AG09319 (cell line): Measurements from ENCODE around the gene NCOA1.

Experiments used
- DNase-seq: peaks from one replicate; pipeline ENCODE4 v3.0.0-alpha.2; 2010; ENCODE audit warnings: low read depth; ENCODE audit errors: extremely low read depth
- TF ChIP-seq, protein P1 (sequence below): IDR thresholded peaks from 2 replicates; pipeline ENCODE4 v1.5.1; 2011; ENCODE audit warnings: low read depth, mild to moderate bottlenecking, inconsistent platforms, low read length, moderate library complexity

The NCOA1 gene

DNA sequence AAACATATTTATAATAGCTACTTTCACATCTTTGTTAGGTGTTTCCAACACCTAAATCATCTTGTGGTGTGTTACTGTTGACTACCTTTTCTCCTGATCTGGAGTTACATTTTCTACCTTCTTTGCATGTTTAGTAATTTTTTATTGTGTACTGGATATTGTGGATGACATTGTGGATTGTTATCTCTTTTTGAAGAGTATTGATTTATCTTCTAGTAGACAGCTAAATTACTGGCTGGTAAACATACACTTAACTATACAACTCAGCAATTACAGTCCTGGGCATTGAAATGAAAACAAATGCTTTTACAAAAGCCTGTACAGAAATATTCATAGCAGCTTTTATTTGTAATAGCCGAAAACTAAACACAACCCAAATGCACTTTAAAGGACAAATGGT, 151.3 kb downstream of the NCOA1 start:
- TF ChIP-seq, protein P1, sequence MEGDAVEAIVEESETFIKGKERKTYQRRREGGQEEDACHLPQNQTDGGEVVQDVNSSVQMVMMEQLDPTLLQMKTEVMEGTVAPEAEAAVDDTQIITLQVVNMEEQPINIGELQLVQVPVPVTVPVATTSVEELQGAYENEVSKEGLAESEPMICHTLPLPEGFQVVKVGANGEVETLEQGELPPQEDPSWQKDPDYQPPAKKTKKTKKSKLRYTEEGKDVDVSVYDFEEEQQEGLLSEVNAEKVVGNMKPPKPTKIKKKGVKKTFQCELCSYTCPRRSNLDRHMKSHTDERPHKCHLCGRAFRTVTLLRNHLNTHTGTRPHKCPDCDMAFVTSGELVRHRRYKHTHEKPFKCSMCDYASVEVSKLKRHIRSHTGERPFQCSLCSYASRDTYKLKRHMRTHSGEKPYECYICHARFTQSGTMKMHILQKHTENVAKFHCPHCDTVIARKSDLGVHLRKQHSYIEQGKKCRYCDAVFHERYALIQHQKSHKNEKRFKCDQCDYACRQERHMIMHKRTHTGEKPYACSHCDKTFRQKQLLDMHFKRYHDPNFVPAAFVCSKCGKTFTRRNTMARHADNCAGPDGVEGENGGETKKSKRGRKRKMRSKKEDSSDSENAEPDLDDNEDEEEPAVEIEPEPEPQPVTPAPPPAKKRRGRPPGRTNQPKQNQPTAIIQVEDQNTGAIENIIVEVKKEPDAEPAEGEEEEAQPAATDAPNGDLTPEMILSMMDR = no peak
- no peak for DNase-seq

DNA sequence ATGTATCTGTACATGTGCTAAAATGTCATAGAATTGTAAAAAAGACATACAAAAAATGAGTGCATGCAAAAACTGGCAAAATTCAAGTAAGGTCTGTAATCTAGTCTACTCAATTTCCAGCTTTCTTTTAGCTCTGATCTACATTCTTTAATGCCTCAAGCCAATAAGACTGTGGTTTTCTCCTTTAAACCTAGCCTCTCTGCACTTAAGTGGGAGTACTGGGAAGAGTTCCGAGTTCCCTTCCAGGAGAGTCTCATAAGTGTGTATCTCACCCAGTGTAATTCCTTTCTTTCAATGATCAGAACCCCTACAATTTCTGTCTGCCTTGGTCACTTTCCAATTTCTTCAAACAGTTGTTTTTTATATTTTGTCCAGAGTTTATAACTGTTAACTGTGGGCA, 152.0 kb downstream of the NCOA1 start:
- no peak for DNase-seq
- TF ChIP-seq, protein P1 = no peak

DNA sequence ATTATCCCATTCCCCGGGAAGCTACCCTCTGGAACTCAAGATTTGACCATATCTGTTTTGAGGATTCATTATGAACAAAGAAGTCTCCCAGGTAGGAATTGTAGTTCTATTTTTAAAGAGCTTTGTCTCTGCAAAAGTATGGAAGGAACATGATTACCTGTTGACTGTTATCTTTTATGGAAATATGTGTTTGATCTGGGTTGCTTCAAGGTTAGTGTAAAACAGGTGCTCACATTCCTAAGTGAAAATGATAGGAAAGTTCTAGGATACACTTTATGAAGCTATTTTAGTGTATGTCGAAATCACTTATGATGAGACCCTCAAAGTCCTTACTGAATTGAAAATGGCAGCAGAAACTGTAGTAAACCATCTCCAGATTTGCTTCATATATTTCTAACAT, 153.0 kb downstream of the NCOA1 start:
- no peak for DNase-seq

DNA sequence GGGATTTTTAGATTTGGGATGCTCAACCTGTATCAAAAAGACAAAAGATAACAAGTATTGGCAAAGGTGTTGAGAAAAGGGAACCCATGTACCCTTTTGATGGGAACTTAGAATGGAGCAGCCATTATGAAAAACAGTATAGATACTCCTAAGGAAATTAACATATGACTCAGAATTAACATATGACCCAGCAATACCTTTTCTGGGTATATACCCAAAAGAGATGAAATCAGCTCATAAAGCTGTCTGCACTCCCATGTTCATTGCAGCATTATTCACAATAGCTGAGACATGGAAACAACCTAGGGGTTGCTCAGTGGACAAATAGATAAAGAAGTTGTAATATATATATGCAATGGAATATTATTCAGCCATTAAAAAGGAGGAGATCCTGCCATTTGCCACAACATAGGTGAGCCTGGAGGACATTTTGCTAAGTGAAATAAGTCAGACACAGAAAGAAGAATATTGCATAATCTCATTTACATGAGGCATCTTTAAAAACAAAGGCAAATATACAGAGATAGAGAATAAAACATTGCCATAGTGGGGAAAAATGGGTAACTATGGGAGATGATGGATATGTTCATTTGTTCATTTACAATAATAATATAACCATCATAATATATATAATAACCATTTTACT, 160.1 kb downstream of the NCOA1 start:
- DNase-seq = no peak
- TF ChIP-seq, protein P1 = no peak

More for the DNA sequence above, 153.0 kb downstream of the NCOA1 start:
- TF ChIP-seq, protein P1 = no peak

DNA sequence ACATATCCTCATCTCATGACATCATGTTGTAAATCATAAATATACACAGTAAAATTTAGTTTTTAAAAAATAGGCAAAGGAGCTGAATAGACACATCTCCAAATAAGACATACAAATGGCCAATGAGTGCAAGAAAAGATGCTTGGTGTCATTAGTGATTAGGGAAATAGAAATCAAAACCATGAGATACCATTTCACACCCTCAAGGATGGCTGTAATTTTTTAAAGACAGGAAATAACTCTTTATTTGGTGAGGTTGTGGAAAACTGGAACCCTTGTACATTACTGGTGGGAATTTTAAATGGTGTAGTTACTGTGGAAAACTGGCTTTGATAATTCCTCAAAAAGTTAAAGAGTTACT, 160.6 kb downstream of the NCOA1 start:
- DNase-seq = no peak
- TF ChIP-seq, protein P1 = no peak

DNA sequence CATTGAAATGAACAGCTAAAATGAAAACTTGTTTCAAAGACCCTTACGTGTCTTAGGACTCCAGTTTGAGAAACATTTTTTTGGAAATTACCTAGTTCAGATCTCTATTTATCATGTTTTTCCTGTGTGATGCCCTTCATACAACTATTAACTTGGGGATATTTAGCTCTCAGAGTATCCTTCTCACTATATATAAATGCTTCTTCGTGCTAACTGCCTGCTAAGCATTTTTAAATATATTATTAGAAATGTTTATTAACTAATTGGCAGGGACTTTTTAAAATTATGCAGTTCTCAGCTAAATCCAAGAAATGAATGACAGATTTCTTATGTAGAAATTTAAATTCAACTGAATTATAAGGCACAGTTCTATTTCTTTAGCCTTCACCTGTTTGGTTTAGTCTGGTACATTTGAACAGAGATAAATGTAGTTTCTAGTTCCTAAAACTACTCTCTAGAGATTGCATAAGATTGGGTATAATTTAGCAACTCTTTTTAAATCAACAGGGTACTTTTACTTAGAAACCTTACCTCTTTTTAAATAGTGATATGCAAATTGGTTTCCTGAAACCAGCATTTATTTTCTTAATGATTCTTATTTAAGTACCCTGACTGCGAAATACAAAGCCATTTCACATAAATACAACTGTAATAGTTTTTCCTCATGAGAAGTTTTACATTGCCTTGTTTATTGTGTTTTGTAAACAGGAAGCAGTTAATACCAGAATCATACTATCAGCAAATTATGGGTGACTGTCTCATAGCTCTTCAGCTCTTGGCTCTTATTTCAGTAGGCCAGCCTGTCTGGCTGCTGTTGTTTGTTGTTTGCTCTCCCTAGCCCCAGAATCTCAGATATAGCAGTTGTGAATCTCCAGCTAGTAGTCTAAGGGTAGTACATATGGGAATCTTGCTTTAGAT, 161.5 kb downstream of the NCOA1 start:
- TF ChIP-seq, protein P1 = no peak
- no peak for DNase-seq

DNA sequence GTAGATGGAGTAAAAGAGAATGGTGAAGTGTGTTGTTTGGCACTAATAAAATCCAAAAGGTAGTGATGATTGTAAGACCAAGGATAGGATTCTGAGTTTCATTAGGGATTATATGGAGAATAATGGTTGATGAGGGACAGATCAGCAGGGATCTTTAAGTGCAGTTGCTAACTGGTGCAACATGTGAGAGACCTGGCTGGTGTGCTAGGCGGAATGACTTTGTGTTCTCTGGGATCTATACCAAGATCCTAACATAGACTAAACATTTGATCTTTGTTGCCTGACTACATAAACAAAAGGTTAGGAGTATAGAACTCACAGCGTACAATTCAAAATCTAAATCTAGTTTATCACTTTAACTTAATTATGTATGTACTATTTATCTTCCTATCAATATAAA, 166.8 kb downstream of the NCOA1 start:
- TF ChIP-seq, protein P1 = no peak
- DNase-seq = no peak
